GM15510 (cell line): ENCODE measurements around the gene USP40.

Experiments used
- POLR2A ChIP-seq: IDR thresholded peaks from 3 replicates; pipeline ENCODE4 v1.6.1; 2011; ENCODE audit warnings: borderline replicate concordance; ENCODE audit not compliant: insufficient read length; ENCODE audit errors: extremely low read depth

Gene USP40

DNA sequence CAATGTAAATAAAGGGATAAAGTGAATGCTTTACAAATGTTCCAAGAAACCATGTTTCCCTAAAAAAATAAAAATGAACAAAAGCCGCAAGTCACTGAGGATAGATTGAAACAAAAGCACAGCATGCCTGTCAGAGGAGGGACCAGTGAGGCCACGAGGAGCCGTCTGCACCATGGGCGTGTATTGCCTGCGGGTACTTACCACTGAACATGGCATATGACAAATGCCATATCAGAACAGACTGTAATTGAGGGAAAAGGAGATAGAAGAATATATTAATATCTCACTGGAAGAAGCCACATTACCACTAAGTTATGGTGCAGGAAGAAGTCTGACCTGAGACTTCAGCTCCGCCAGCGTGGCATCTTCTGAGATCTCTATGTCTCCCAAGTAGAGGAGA, 75.8 kb downstream of the USP40 start:
- TF ChIP-seq POLR2A: no peak

DNA sequence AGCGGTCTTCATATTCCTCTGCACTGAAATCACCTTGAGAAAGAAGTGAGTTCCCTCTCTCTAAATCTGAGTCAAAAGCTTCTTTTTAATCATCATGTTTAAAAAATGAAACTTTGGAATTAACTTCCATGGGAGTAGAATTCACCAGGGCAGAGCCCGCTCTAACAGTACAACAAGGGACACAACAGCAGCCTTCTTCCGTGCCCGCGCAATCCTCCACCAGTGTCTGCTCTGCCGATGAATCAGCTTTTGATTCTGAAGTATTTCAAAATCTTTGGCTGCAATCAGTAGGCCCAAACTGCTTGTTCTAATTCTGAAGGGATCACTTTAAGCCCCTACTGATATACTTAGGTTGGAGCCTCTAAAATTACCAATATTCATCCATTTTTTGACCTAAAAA, 76.9 kb downstream of the USP40 start:
- TF ChIP-seq POLR2A: no peak

DNA sequence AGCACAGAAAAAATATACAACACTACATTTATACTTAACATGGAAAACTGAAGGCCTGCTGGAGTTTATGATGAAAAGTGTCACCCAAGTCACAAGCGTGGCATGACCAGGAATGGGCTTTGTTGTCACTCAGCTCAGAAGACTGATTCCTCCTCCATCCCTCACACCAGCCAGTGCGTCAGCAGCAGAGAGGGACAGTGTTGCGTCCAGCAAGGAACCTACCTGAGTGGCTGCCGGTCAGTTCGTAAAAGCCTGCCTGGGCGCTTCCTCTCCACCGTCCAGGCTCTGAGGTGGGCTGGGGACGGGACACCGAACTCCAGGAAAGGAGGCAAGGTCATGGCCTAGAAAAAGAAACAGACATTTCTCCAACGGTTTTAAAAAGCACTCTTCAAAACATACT, 77.4 kb downstream of the USP40 start:
- TF ChIP-seq POLR2A: no peak

DNA sequence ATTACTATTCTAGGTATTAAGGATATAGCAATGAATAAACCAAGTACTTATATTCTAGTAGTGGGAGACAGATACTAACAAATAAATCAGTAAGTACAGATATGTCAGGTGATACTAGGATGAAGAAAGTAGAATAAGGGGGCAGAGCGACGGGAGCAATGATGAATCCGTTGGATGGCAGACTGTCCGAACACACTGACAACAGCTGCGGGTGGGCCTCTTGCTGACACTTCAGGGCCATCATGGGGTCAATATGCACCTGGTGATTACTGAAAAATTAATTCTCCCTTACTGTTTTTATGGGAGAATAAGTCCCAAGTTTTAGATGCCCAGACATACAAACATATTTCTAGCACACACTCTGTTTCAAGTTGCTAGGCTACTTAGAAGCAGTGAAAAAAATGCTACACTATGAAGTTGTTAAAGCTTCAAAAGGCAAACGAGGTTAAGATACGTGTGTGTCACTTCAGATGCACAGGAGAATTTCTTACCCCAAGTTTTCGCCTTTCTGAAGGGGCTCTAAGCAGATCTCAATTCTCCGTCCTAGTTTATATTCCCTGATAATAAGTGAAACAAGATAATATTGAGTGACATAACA, 78.7 kb downstream of the USP40 start:
- TF ChIP-seq POLR2A: no peak

DNA sequence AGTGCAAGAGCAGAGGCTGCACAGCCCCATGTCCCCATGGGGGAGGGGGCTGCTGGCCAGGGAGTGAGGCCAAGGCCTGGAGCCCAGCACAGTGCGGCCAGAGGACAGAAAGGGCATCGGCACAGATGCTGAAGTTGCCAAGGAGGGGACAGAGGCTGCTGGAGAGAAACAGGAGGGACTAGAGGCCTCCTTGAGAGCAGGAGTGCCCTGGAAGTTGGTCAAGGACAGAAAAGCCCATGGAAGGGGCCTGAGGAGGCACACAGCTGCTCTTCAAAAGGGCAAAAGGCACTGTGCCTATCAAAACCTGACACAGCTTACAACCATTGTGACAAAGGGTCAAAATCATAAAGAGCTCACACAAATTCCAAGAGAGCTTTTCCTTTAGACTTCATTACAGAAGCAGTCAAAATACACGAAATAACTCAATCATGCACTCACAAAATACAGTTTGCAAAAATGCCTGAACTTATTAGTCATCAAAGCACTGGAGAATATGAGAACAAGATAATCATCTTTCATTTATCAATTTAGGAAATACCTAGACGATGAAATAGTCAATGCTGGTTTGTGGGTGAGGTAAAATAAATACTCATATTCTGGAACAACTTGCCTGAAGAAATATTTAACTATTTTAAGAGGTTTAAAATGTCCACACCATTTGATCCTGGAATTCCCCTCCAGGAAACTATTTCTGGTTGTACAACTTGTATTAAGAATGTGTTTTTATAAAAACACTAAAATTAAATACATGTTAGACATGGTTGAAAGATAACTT, 79.6 kb downstream of the USP40 start:
- no peak for TF ChIP-seq POLR2A

DNA sequence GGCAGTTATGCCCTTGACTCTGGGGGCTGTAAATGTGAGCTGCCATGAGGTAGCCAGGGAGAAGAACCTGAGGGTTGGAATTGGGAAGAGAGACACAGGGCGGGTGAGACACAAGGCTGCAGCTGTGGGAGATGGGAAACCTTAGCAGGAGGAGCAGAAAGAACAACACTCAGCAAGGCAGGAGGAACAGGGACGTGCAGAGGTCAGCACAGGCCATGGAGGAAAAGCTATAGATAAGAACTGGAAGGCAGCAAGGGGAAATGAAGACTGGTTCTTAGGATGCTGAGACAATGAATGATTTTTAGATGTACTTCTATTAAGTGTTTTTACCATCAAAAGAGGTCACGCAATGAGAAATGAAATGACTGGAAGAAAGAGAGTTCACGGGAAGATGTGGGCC, 80.2 kb downstream of the USP40 start:
- no peak for TF ChIP-seq POLR2A

DNA sequence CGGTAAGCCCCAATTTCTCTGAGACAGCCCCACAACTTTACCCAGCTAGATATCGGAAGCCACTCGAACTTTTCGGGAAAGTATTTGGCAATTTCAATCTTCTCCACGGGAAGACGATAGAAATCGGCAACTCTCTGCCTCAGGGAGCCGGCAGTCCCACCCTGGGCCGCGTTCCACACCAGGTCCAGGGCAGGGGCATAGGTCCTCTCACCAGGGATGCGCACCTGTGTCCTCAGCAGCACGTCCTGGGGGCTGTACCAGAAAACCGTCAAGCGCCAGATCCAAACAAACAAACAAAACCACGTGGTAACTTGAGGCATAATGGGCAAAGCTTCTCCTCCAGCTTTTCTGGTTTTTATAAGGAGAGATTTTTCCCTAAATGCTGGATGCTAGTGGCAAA, 80.9 kb downstream of the USP40 start:
- TF ChIP-seq POLR2A: no peak

DNA sequence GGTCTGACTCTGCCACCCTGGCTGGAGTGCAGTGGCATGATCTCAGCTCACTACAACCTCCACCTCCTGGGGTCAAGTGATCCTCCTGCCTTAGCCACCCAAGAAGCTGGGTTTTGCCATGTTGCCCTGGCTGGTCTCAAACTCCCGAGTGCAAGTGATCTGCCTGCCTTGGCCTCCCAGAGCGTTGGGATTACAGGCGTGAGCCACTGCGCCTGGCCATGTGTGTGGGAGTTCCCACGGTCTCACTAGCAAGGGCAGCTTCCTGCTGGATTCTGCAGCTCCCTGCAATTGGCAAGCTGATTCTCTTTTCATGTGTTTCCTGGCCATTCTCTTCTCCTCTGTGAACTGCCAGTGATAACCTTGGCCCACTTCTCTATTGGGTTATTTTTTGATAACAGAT, 84.0 kb downstream of the USP40 start:
- no peak for TF ChIP-seq POLR2A

DNA sequence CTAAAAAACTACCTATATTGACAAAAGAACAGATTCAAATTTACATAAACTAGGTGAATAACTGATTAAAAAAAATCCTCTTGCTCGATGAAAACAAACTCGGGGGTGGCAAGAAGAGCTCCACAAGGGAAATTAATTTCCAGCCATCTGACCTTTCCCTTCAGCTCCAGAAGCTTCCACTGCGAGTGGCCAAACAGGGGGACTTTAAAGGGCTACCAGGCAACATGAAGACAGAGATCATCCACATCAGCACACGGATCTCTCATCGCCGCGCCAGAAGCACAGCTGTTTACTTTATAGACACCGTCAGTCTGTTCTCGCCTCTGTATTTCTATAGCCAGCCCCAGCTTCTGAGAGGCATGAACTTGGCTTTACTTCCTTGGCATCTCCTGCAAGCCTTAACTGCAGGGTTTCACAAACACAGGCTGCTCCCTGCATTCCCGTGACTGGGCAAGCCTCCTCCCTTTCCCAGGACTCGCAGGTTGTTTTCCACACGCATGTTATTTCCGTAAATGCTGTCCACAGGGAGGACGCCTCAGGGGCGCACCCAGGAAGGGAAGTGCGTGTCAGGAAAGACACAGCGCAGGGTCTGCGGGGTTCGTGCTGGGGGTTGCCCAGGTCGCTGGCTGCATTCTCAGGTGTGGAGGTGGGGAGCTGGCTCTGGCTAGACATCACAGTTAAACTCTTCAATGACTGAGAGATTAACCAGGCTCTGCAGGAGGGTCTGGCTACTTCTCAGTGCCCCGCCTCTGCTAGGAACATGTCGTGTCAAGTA, 85.0 kb downstream of the USP40 start:
- TF ChIP-seq POLR2A: no peak

DNA sequence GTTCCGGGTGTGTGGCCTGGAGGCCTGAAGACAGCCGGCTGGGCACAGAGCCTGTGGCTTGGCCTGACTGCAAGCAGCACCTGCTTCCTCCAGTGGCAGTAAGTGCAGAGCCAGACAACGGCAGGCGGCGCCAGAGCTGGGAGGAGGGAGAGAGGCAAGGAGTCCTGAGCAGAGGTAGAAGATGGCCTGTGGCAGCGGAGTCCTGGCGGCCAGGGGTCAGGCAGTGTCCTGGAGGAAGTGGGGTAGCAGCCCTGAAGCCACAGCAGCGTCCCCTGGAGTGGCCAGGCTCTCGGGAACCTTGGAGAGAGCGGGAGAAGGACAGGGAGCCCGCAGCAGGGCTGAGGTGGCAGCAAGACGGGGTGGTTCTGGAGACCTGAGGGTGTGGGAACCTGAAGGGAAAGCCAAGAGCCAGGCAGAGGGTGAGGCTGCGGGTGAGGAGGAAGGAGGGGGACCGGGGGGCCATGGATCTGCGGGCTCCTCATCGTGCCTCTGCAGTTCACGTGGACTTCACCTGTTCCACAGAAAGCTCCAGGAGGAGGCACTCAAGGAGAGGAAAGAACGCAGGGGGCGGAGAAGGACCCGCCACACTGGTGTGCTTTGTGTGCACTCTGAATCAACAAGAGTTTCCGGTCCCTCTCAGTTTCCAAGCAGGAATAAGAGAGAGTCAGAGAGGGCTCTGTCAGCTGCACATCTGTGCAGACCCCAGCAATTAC, 85.9 kb downstream of the USP40 start:
- no peak for TF ChIP-seq POLR2A

DNA sequence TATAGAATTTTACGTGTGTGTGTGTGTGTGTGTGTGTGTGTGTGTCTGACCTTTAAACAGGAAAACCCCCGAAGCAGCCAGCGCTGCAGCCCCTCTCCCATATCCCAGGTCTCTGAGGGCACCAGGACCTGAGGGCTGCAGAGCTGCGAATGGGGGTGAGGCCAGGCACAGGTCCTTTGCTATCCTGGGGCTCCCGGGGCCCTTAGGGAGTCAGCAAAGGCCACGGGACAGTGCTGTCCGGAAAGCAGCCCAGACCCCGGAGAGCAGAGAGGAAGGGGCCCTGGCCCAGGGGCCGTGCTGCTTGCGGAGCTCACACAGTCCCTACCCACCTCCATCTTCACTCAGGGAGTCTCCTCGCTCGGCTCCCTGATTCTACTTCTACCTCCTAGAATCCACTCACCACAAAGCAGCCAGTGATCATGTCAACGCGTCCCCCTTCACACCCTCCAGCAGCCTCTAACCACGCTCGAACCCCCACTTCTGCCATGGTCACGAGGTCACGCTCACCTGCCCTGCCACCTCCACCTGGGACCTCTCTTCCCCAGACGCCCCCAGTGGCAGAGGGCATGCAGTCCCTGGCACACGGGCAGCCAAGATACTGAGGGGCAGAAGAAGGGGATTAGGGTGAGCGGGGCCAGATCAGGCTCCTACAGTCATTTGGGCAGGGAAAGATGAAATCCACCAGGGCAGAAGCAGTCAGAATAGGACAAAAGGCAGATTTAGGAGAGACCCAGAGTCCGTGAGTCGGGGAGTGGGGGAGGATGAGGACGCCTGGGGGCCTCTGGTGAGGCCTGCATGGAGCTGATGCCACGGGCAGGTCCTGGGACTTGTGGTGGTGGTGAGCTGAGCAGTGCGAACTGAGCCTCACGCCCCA, 86.7 kb downstream of the USP40 start:
- no peak for TF ChIP-seq POLR2A

DNA sequence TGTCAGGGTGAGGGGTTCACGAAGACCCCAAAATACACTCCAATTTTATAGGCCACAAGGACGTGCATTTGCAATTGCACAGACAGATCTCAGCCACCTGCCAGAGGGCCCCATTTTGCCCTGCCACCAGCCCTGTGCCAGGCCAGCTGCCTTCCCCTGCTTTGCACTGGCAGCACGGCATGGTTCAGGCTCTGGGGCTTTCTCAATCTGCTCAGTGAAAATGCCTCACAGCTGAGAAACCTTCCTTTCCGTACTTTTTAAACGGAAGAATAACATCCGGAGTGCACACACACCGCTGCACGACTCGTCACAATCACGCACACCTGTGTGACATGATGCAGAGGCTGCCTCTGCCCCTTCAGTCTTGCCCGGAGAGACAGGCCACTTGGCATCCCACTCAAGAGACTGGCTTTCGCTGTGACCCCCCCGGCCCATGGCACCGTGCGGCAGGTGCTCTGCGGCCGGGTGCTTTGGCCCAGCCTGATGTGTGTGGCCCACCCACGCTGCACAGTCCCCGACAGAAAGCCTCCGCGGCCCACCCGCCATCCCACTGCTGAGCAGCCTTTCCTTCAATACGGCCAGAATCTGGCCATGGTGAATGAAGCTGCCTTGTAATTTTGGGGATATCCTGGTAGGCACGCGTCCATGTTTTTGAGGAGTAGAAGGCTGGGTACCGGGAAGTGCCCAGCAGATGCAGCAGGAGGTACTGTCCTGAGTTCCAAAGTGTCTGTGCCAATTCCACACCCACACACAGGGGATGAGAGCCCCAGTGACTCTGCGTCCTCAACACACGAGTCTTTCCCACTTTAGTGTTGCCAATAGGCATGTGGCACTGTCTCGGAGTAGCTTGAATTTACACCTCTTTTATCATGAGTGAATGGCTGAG, 88.8 kb downstream of the USP40 start:
- no peak for TF ChIP-seq POLR2A
